ENCODE data around the gene PLD1.
"Not testable (repeated sequence)": the region's sequence is repeated elsewhere in the genome, so short reads cannot be mapped to it uniquely, and the experiment has no call there.

The PLD1 gene

DNA sequence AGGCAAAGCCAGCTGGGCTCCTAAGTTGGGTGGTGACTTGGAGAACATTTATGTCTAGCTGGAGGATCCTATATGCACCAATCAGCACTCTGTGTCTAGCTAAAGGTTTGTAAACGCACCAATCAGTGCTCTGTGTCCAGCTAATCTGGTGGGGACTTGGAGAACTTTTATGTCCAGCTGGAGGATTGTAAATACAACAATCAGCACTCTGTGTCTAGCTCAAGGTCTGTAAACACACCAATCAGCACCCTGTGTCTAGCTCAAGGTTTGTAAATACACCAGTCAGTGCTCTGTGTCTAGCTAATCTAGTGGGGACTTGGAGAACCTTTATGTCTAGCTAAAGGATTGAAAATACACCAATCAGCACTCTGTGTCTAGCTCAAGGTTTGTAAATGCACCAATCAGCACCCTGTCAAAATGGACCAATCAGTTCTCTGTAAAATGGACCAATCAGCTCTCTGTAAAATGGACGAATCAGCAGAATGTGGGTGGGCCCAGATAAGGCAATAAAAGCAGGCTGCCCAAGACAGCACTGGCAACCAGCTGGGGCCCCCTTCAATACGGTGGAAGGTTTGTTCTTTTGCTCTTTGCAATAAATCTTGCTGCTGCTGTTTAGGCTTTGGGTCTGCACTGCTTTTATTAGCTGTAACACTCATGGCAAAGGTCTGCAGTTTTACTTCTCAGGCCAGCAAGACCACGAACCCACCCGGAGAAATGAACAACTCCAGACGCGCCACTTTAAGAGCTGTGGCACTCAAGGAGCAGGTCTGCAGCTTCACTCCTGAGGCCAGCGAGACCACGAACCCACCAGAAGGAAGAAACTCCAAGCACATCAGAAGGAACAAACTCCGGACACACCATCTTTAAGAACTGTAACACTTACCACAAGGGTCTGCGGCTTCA lies 63.7 kb downstream of the PLD1 start:
- not testable (repeated sequence) for DNase-seq (ENCODE audit: low read depth in 3 of 3)

GRCh38 chr3:171745577-171746319 lies 64.5 kb downstream of the PLD1 start:
- DNase-seq (ENCODE audit: low read depth in 3 of 3) = no peak

- DNase-seq (ENCODE audit: low read depth in 3 of 3) = no peak
Measured at GRCh38 chr3:171744158-171744741, 66.0 kb downstream of the PLD1 start.

DNA sequence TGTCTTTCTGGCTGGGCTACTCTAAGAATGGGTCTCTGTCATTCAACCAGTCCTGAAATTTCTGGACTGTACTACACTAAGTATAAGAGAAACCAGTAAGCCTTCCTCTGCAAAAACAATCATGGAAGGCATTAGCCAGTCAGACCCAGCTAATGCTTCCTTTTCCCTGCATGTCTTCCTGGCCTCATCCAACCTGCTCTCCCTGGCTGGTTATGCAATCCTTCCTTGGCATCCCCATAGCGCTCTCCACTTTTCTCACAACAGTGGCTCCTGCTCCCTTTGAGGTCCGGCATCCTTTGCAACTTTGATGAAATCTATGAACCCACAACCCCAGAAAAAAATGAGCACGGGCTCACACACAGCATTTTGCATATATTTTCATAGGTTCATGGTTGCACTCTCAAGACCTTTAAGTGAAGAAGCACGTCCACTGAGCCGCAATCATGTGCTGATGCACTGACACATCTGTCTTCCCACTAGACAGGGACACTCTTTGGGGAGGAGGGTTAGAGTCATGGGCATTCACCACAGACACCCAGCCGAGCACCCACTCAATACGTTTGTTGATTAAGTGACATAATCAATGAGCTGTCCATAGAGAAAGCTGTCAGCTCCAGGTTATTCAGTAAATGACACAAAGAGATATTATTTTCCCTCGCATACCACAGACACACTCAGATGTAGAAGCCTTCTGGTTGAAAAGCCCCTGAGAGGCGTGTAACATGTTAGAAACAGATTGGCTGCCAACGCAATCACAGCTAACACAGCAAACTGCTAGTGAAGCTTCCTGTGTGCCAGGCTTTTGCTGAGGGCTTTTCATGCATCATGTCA lies 66.7 kb downstream of the PLD1 start:
- DNase-seq (ENCODE audit: low read depth in 3 of 3) = no peak

DNA sequence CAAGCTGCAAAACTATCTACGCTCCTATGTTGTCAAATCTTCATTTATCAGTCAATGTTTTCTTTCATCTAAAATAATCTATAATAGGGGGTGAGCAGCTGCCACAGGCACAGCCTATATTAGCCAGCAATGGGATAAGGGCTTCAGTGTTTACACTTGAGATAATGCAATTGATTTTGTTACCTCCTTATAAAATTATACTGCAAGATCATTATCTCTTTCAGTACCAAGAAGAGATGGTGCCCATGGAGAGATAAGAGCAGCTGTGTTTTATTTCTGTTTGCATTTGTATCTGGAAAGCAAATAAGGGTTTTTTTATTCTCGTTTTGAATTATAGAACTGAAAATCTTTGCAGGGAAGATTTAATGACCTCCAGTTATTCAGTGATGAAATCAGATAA lies 68.9 kb downstream of the PLD1 start:
- no peak for DNase-seq (ENCODE audit: low read depth in 3 of 3)

DNA sequence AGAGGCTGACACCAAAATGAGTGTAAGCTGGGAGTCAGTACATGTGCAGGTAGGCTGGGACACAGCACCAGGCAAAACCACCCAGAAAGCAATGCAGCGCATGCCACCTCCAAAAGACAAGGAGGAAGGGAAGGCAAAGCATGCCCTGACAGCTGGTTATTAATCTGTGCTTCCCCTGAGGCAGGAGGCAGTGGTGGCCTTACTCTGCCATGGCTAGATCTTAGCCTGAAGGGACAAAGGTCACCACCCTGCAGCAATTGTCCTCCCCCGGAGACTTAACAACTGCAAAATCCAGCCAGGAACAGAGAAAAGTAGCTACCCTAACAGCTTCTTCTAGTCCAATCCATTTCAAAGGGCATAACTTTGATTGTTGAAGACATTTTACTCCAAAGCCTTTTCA lies 73.7 kb downstream of the PLD1 start:
- no peak for DNase-seq (ENCODE audit: low read depth in 3 of 3)

DNA sequence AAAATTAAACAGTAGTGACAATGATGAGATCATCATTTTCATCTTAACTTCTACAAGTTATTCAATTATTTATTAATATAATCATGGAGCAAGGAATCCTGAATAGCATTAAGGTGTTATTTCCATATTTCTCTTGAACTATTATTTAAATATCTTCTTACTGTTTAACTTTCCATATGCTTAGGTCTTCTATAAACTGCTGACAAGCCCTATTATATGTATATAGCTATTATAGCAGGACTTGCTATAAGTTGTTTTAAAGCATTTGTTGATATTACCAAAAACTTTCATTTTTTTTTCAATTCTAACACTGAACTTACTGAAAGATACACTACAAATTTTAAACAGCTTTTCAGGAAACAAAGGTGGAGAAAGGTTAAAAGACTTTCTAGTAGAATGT lies 76.7 kb downstream of the PLD1 start:
- no peak for DNase-seq (ENCODE audit: low read depth in 3 of 3)

- DNase-seq (ENCODE audit: low read depth in 3 of 3) = no peak
Measured at GRCh38 chr3:171732756-171733155, 77.5 kb downstream of the PLD1 start.

GRCh38 chr3:171731691-171732090 lies 78.6 kb downstream of the PLD1 start:
- DNase-seq (ENCODE audit: low read depth in 3 of 3) = no peak

- no peak for DNase-seq (ENCODE audit: low read depth in 3 of 3)
Measured at GRCh38 chr3:171729452-171730334, 80.6 kb downstream of the PLD1 start.

- no peak for DNase-seq (ENCODE audit: low read depth in 3 of 3)
Measured at GRCh38 chr3:171727288-171727687, 83.0 kb downstream of the PLD1 start.

DNA sequence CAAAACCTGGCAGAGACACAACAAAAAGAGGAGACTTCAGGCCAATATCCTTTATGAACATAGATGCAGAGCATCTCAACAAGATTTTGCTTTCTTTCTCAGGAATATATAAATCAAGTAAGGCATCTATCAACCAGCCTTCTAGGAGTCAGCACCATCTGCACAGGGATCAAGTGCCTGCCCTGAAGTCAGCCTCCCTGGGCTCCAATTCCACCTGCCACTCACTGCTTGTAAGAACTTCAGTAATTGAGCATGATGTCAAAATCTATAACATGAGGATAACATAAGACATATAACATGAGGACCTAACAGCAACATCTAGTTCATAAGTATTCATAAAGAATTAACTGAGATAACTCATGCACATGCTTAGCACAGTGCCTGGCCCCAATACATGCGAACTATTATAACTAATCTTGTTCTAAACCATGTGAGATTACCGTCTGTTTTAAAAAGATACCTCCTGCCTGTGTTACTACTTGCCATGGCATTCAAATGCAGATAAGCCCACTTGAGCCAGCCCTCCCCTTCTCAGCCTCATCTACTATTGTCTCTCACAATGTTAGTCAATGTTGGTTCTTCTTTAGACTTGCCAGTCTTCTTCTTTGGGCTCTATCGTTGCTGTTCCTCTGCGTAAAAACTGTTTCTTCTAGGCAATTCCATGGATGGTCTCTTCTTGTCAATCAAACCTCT lies 91.6 kb downstream of the PLD1 start:
- no peak for DNase-seq (ENCODE audit: low read depth in 3 of 3)

GRCh38 chr3:171715155-171715554 lies 95.1 kb downstream of the PLD1 start:
- DNase-seq (ENCODE audit: low read depth in 3 of 3) = no peak

- DNase-seq (ENCODE audit: low read depth in 3 of 3) = no peak
Measured at GRCh38 chr3:171712171-171712938, 97.9 kb downstream of the PLD1 start.

DNA sequence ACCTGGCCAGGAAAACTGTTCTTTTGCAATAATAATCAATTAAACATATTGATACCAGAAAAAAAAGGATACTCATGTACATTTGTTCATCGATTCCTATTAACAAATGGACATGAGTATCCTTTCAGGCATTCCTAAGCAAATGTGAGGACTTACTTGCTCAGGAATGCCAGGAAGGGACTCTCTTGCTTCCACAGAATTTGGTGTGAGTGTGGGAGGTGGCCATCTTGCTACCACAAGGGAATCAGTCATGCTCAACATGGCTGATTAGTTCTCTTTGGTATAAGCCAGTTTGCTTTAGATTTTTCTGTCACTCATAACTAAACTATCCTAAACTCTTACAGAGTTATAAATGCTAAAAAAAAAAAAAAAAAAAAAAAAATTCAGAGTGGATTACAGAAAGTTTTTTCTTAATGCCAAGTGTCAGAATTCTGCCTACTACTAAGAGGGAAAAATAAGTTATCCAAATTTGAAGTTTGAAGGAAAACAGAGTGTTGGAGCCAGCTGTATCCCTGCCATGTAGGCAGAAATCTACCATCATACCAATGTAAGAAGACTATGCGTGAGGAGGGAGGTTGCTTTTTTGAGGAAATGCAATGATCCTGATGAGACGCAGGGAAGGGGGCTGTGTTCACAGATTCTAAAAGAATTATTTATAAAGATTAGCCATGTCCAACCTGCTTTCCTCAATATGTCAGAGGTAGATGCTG lies 98.7 kb downstream of the PLD1 start:
- DNase-seq (ENCODE audit: low read depth in 3 of 3) = no peak

DNA sequence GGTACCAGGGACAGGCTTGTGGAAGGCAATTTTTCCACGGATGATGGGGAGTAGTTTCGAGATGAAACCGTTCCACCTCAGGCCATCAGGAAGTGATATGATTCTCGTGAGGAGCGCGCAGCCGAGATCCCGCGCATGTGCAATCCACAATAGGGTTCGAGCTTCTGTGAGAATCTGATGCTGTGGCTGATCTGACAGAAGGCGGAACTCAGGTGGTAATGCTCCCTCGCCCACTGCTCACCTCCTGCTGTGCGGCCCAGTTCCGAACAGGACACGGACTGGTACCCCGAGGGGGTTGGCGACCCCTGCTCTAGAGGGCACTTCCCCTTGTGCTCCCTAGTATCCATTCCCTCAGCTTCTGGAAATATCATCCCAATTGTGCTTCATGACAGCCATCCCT lies 99.9 kb downstream of the PLD1 start:
- DNase-seq (ENCODE audit: low read depth in 3 of 3) = no peak

GRCh38 chr3:171704814-171705213 lies 105.5 kb downstream of the PLD1 start:
- DNase-seq (ENCODE audit: low read depth in 3 of 3) = no peak

GRCh38 chr3:171704002-171704401 lies 106.3 kb downstream of the PLD1 start:
- no peak for DNase-seq (ENCODE audit: low read depth in 3 of 3)

GRCh38 chr3:171703144-171703543 lies 107.1 kb downstream of the PLD1 start:
- no peak for DNase-seq (ENCODE audit: low read depth in 3 of 3)

Data from stimulated activated CD4-positive, alpha-beta T cell treated with anti-CD3 and anti-CD28 coated beads, TNF-alpha, amount 100 ng/mL, for 48 hours (primary cell).